Ishikawa (cell line): ENCODE results near the gene C3orf18.

ENCODE experiments used
- CEBPB ChIP-seq: IDR thresholded peaks from 2 replicates; pipeline ENCODE4 v1.6.1; 2012
- CREB1 ChIP-seq: IDR thresholded peaks from 2 replicates; pipeline ENCODE4 v1.6.1; 2012; ENCODE audit warnings: low read depth
- EGR1 ChIP-seq: IDR thresholded peaks from 2 replicates; pipeline ENCODE4 v1.6.1; 2012
- EP300 ChIP-seq: IDR thresholded peaks from 2 replicates; pipeline ENCODE4 v1.6.1; 2012; ENCODE audit warnings: borderline replicate concordance
- FOXM1 ChIP-seq: IDR thresholded peaks from 2 replicates; pipeline ENCODE4 v1.6.1; 2012; ENCODE audit warnings: low read depth, borderline replicate concordance
- MAX ChIP-seq: IDR thresholded peaks from 2 replicates; pipeline ENCODE4 v1.6.1; 2012
- NFIC ChIP-seq: IDR thresholded peaks from 2 replicates; pipeline ENCODE4 v1.6.1; 2012
- RAD21 ChIP-seq: IDR thresholded peaks from 2 replicates; pipeline ENCODE4 v1.6.1; 2012; ENCODE audit warnings: low read depth
- REST ChIP-seq: IDR thresholded peaks from 2 replicates; pipeline ENCODE4 v1.6.1; 2012; ENCODE audit warnings: low read depth, mild to moderate bottlenecking
- TAF1 ChIP-seq: IDR thresholded peaks from 2 replicates; pipeline ENCODE4 v1.6.1; 2012; ENCODE audit warnings: low read depth, mild to moderate bottlenecking
- TCF12 ChIP-seq: IDR thresholded peaks from 2 replicates; pipeline ENCODE4 v1.6.1; 2012; ENCODE audit warnings: low read depth
- TEAD4 ChIP-seq: IDR thresholded peaks from 2 replicates; pipeline ENCODE4 v1.6.1; 2012
- USF1 ChIP-seq: IDR thresholded peaks from 2 replicates; pipeline ENCODE4 v1.6.1; 2012
- YY1 ChIP-seq: IDR thresholded peaks from 2 replicates; pipeline ENCODE4 v1.6.1; 2012; ENCODE audit warnings: low read depth
- ZBTB7A ChIP-seq: IDR thresholded peaks from 2 replicates; pipeline ENCODE4 v1.6.1; 2012; ENCODE audit warnings: low read depth

Gene C3orf18

GRCh38 chr3:50563867-50564266 is 3.7 kb downstream of the C3orf18 start:
- TF ChIP-seq TAF1 = no peak
- TF ChIP-seq TCF12 = no peak
- no peak for TF ChIP-seq RAD21
- no peak for TF ChIP-seq NFIC
- TF ChIP-seq MAX = no peak
- TF ChIP-seq CEBPB = no peak
- no peak for TF ChIP-seq USF1
- TF ChIP-seq REST = no peak
- no peak for TF ChIP-seq EP300
- no peak for TF ChIP-seq CREB1
- no peak for TF ChIP-seq TEAD4
- TF ChIP-seq EGR1 = no peak
- TF ChIP-seq FOXM1 = no peak
- TF ChIP-seq YY1 = no peak
- TF ChIP-seq ZBTB7A = no peak

GRCh38 chr3:50562861-50563260 is 4.7 kb downstream of the C3orf18 start:
- TF ChIP-seq ZBTB7A = no peak
- no peak for TF ChIP-seq RAD21
- no peak for TF ChIP-seq REST
- no peak for TF ChIP-seq TAF1
- TF ChIP-seq MAX = no peak
- TF ChIP-seq EP300 = no peak
- TF ChIP-seq FOXM1 = no peak
- TF ChIP-seq CREB1 = no peak
- TF ChIP-seq USF1 = no peak

GRCh38 chr3:50559702-50560101 is 7.8 kb downstream of the C3orf18 start:
- no peak for TF ChIP-seq RAD21
- TF ChIP-seq ZBTB7A = no peak
- no peak for TF ChIP-seq FOXM1
- TF ChIP-seq TEAD4 = no peak
- no peak for TF ChIP-seq TAF1
- TF ChIP-seq CEBPB = no peak
- TF ChIP-seq USF1 = no peak
- no peak for TF ChIP-seq EGR1
- no peak for TF ChIP-seq CREB1

GRCh38 chr3:50557915-50558314 is 9.6 kb downstream of the C3orf18 start:
- no peak for TF ChIP-seq USF1
- TF ChIP-seq TCF12 = no peak

- TF ChIP-seq CEBPB = no peak
- no peak for TF ChIP-seq YY1
- TF ChIP-seq ZBTB7A = no peak
- no peak for TF ChIP-seq EP300
- no peak for TF ChIP-seq FOXM1
- TF ChIP-seq TAF1 = no peak
- no peak for TF ChIP-seq MAX
- no peak for TF ChIP-seq EGR1
- no peak for TF ChIP-seq REST
- TF ChIP-seq CREB1 = no peak
- TF ChIP-seq USF1 = no peak
Measured at GRCh38 chr3:50557106-50557505, 10.4 kb downstream of the C3orf18 start.
